OCI-LY1 (cell line): ENCODE data around the gene NUBP2.

Experiments used
- EZH2 ChIP-seq: fragments of 200-600 bp; sonication (generic), shearing (Covaris generic); IDR thresholded peaks from 2 replicates; pipeline ENCODE4 v1.8.0; 2017; ENCODE audit warnings: borderline replicate concordance, mixed run types, mild to moderate bottlenecking, antibody characterized with exemption, low read length, moderate library complexity, mixed read lengths
- TF ChIP-seq, protein P1 (sequence below): fragments of 200-600 bp; sonication (generic), shearing (Covaris generic); IDR thresholded peaks from 2 replicates; pipeline ENCODE4 v1.5.1; 2017; ENCODE audit warnings: mild to moderate bottlenecking, antibody characterized with exemption, low read length, moderate library complexity, mixed read lengths

- TF ChIP-seq, protein P1, sequence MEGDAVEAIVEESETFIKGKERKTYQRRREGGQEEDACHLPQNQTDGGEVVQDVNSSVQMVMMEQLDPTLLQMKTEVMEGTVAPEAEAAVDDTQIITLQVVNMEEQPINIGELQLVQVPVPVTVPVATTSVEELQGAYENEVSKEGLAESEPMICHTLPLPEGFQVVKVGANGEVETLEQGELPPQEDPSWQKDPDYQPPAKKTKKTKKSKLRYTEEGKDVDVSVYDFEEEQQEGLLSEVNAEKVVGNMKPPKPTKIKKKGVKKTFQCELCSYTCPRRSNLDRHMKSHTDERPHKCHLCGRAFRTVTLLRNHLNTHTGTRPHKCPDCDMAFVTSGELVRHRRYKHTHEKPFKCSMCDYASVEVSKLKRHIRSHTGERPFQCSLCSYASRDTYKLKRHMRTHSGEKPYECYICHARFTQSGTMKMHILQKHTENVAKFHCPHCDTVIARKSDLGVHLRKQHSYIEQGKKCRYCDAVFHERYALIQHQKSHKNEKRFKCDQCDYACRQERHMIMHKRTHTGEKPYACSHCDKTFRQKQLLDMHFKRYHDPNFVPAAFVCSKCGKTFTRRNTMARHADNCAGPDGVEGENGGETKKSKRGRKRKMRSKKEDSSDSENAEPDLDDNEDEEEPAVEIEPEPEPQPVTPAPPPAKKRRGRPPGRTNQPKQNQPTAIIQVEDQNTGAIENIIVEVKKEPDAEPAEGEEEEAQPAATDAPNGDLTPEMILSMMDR = no peak
- TF ChIP-seq EZH2 = no peak
Measured at GRCh38 chr16:1830213-1830612, 47.5 kb downstream of the NUBP2 start.
